Measurements from ENCODE around the gene EHD4.

Gene EHD4

GRCh38 chr15:41995476-41995855 lies 23.1 kb upstream of the EHD4 start:
- DNase-seq (ENCODE audit: insufficient read length, low spot score) (no peak), FAIRE-seq (no peak)

GRCh38 chr15:41994772-41995475 lies 22.6 kb upstream of the EHD4 start:
- FAIRE-seq, result no peak
- DNase-seq (ENCODE audit: insufficient read length, low spot score), result no peak

- DNase-seq (ENCODE audit: insufficient read length, low spot score) (no peak), FAIRE-seq (no peak)
These were observed 21.9 kb upstream of the EHD4 start for GRCh38 chr15:41994171-41994650.

GRCh38 chr15:41993472-41994170 lies 21.3 kb upstream of the EHD4 start:
- FAIRE-seq, result no peak
- no peak for DNase-seq (ENCODE audit: insufficient read length, low spot score)

- DNase-seq (ENCODE audit: insufficient read length, low spot score) (no peak), FAIRE-seq (no peak)
These were observed 20.4 kb upstream of the EHD4 start for GRCh38 chr15:41992803-41993190.

GRCh38 chr15:41992151-41992802 lies 19.9 kb upstream of the EHD4 start:
- FAIRE-seq (no peak), DNase-seq (ENCODE audit: insufficient read length, low spot score) (no peak)

- DNase-seq (ENCODE audit: insufficient read length, low spot score) (no peak), FAIRE-seq (no peak)
These were observed 18.3 kb upstream of the EHD4 start for GRCh38 chr15:41990691-41991090.

GRCh38 chr15:41990243-41990605 lies 17.9 kb upstream of the EHD4 start:
- DNase-seq (ENCODE audit: insufficient read length, low spot score), result no peak
- no peak for FAIRE-seq

- peak; percentile 89 for DNase-seq (ENCODE audit: insufficient read length, low spot score)
- peak; percentile 84 for FAIRE-seq
These were observed 17.4 kb upstream of the EHD4 start for GRCh38 chr15:41989573-41990242.

GRCh38 chr15:41988896-41989572 lies 16.7 kb upstream of the EHD4 start:
- DNase-seq (ENCODE audit: insufficient read length, low spot score) (no peak), FAIRE-seq (no peak)

GRCh38 chr15:41987925-41988275 lies 15.5 kb upstream of the EHD4 start:
- DNase-seq (ENCODE audit: insufficient read length, low spot score), result no peak
- FAIRE-seq, result no peak

- no peak for DNase-seq (ENCODE audit: insufficient read length, low spot score)
- no peak for FAIRE-seq
These were observed 15.0 kb upstream of the EHD4 start for GRCh38 chr15:41987246-41987924.

- DNase-seq (ENCODE audit: insufficient read length, low spot score) (no peak), FAIRE-seq (no peak)
These were observed 13.1 kb upstream of the EHD4 start for GRCh38 chr15:41985236-41986160.

- DNase-seq (ENCODE audit: insufficient read length, low spot score), result no peak
- no peak for FAIRE-seq
These were observed 12.3 kb upstream of the EHD4 start for GRCh38 chr15:41984622-41985021.

- FAIRE-seq (no peak), DNase-seq (ENCODE audit: insufficient read length, low spot score) (no peak)
These were observed 11.5 kb upstream of the EHD4 start for GRCh38 chr15:41983621-41984571.

- FAIRE-seq (no peak), DNase-seq (ENCODE audit: insufficient read length, low spot score) (no peak)
These were observed 10.9 kb upstream of the EHD4 start for GRCh38 chr15:41983221-41983620.

- DNase-seq (ENCODE audit: insufficient read length, low spot score) (no peak), FAIRE-seq (no peak)
These were observed 10.0 kb upstream of the EHD4 start for GRCh38 chr15:41982133-41982930.
